Tibial nerve (tissue), 4 donors: ENCODE data around the gene TBC1D3C.
"Not testable (repeated sequence)": the region's sequence is repeated elsewhere in the genome, so short reads cannot be mapped to it uniquely, and the experiment has no call there.

Experiments
- EP300 ChIP-seq, 2 donors: sonication (generic); formaldehyde crosslinking; IDR thresholded peaks; one replicate each; pipeline ENCODE4 v1.6.1; 2017; ENCODE audit warnings: antibody characterized with exemption in 2 of 2, mild to moderate bottlenecking in 1 of 2
- POLR2A ChIP-seq, 2 donors: fragments of 450-650 bp; IDR thresholded peaks; one replicate each; pipeline ENCODE4 v1.6.1; 2017; ENCODE audit warnings: antibody characterized with exemption in 2 of 2, mild to moderate bottlenecking in 2 of 2, moderate library complexity in 2 of 2
- TF ChIP-seq, protein P1 (sequence below), 5 experiments: fragments of 200-600 bp in 3 of 5; fragments of 450-650 bp in 2 of 5; sonication (generic) in 3 of 5; IDR thresholded peaks; one replicate each; pipeline ENCODE4 v1.5.1; 2016 to 2019; ENCODE audit warnings: antibody characterized with exemption in 5 of 5, mild to moderate bottlenecking in 3 of 5, moderate library complexity in 2 of 5

DNA sequence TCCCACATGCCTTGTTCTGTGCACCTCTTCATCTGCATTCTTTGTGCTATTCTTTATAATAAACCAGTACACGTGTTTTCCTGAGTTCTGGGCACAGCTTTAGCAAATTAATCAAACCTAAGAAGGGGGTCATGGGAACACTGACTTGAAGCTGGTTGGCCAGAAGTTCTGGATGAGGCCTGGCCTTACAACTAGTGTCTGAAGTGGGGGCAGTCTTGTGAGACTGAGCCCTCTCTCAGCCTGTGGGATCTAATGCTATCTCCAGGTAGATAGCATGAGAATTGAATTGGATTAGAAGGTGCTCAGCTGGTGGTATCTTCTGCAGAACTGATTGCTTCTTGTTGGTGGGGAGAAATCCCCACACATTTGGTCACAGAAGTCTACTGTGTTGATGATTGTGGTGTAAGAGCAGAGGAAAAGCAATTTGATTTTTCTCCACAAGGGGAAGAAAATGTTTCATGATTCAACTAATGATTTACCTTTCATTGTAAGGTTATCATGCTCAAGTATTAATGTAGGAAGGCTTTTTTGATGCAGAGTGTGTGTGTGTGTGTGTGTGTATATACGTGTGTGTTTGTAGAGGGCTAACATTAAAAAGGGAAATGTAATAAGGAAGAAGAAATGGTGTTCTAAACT is 25.7 kb upstream of the TBC1D3C start:
- not testable (repeated sequence) for TF ChIP-seq EP300, POLR2A (IDR thresholded peaks at IDR 0.05)
- TF ChIP-seq, protein P1, sequence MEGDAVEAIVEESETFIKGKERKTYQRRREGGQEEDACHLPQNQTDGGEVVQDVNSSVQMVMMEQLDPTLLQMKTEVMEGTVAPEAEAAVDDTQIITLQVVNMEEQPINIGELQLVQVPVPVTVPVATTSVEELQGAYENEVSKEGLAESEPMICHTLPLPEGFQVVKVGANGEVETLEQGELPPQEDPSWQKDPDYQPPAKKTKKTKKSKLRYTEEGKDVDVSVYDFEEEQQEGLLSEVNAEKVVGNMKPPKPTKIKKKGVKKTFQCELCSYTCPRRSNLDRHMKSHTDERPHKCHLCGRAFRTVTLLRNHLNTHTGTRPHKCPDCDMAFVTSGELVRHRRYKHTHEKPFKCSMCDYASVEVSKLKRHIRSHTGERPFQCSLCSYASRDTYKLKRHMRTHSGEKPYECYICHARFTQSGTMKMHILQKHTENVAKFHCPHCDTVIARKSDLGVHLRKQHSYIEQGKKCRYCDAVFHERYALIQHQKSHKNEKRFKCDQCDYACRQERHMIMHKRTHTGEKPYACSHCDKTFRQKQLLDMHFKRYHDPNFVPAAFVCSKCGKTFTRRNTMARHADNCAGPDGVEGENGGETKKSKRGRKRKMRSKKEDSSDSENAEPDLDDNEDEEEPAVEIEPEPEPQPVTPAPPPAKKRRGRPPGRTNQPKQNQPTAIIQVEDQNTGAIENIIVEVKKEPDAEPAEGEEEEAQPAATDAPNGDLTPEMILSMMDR (IDR thresholded peaks at IDR 0.05) = not testable (repeated sequence)
